DND-41 (cell line): ENCODE results near the gene RHBDD3.

Experiments used
- ATAC-seq: fragments of 200-7000 bp; cut with Tn5 transposase; 3 replicates; pipeline ENCODE4 v1.9.1; 2021; ENCODE audit warnings: low read depth; ENCODE audit not compliant: insufficient read depth
- DNase-seq: peaks from one replicate; pipeline ENCODE4 v3.0.0-alpha.2; 2020
- H2AFZ ChIP-seq: 2 replicates; pipeline ENCODE4 v1.6.0; 2012; ENCODE audit warnings: low read depth, low read length
- H3K27ac ChIP-seq: 2 replicates; pipeline ENCODE4 v1.5.1; 2012; ENCODE audit warnings: low read length, inconsistent platforms
- H3K27me3 ChIP-seq: fragments of 200-600 bp; sonication (generic); 2 replicates; pipeline ENCODE4 v1.6.0; 2012; ENCODE audit warnings: low read length, mild to moderate bottlenecking, inconsistent platforms; ENCODE audit not compliant: insufficient read depth, poor library complexity
- H3K36me3 ChIP-seq: 2 replicates; pipeline ENCODE4 v1.5.1; 2012; ENCODE audit warnings: low read length, inconsistent platforms; ENCODE audit not compliant: insufficient read depth
- H3K4me1 ChIP-seq: 2 replicates; pipeline ENCODE4 v1.5.1; 2012; ENCODE audit warnings: mild to moderate bottlenecking, low read length; ENCODE audit not compliant: insufficient read depth
- H3K4me2 ChIP-seq: 2 replicates; pipeline ENCODE4 v1.6.0; 2012; ENCODE audit warnings: mild to moderate bottlenecking, moderate library complexity, low read length, inconsistent platforms; ENCODE audit not compliant: insufficient read depth
- H3K4me3 ChIP-seq, 2 experiments: fragments of 200-600 bp in 1 of 2; shearing (Covaris generic) in 1 of 2; 2 replicates each; pipeline ENCODE4 v1.5.1; 2012 to 2016; ENCODE audit warnings: inconsistent platforms in 2 of 2, low read length in 2 of 2, mild to moderate bottlenecking in 2 of 2, low read depth in 1 of 2, moderate library complexity in 1 of 2
- H3K79me2 ChIP-seq: 2 replicates; pipeline ENCODE4 v1.6.0; 2012; ENCODE audit warnings: low read length, inconsistent platforms; ENCODE audit not compliant: insufficient read depth
- H3K9ac ChIP-seq: 2 replicates; pipeline ENCODE4 v1.6.0; 2012; ENCODE audit warnings: low read depth, mild to moderate bottlenecking, inconsistent platforms, low read length, moderate library complexity
- H3K9me3 ChIP-seq: 2 replicates; pipeline ENCODE4 v1.5.1; 2012; ENCODE audit warnings: low read length, moderate library complexity, mild to moderate bottlenecking, inconsistent platforms; ENCODE audit not compliant: insufficient read depth, severe bottlenecking
- H4K20me1 ChIP-seq: 2 replicates; pipeline ENCODE4 v1.6.0; 2012; ENCODE audit warnings: low read length; ENCODE audit not compliant: insufficient read depth
- CTCF ChIP-seq: IDR thresholded peaks from 2 replicates; pipeline ENCODE4 v1.5.1; 2012; ENCODE audit warnings: borderline replicate concordance, low read length, moderate library complexity, mild to moderate bottlenecking; ENCODE audit not compliant: poor library complexity, severe bottlenecking; ENCODE audit errors: extremely low read depth
- EZH2 ChIP-seq: IDR thresholded peaks from 3 replicates; pipeline ENCODE4 v1.6.1; 2012; ENCODE audit warnings: borderline replicate concordance, low read depth, mild to moderate bottlenecking, moderate library complexity, low read length, inconsistent platforms; ENCODE audit not compliant: severe bottlenecking

Gene RHBDD3

DNA sequence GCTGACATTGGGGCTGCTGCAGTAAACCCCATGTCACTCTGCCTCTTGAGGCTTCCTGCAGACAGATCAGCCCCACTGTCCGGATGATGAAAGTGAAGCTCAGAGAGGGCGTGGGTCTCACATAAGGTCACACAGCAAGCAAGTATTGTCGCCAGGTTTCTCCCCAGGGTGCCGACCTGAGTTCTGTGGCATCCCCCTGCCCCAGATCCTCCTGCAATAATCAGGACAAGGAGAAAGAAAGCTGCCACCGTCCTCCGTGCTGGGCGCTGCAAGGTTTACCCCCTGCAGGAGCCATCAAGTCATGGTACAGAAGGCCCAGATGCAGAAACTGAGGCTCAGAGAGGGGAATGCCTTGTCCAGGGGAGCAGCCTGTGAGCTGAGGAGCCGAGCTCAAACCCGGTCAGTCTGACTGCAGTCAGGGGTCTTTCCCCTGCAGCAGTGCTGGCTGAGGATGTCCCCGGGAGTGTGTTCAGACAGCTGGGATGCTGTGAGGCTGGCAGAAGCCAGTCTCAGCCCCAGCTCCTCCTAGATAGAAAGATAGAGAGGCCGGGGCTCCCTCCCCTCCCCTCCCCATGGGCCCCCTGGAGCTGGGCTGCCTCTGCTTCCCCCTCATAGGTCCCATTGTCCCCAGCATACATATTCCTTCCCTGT is 48.9 kb downstream of the RHBDD3 start:
- H2AFZ ChIP-seq, result no peak overlapping the region
- no peak overlapping the region for H3K4me2 ChIP-seq
- 0 out of 2 replicates have a peak, but pooled peaks cover 4% of the 10 kb centered on the region for H3K4me1 ChIP-seq
- TF ChIP-seq EZH2, result no peak
- TF ChIP-seq CTCF, result no peak
- no peak overlapping the region for H3K27ac ChIP-seq
- H3K4me3 ChIP-seq, result no peak overlapping the region
- DNase-seq (no peak), ATAC-seq (no peak)
- no peaks in the 10 kb centered on the region for H3K9me3 ChIP-seq
- H3K36me3 ChIP-seq, result peaks cover 64% of the 10 kb centered on the region
- no peak overlapping the region for H3K9ac ChIP-seq
- no peaks in the 10 kb centered on the region for H3K27me3 ChIP-seq
- peaks cover 22% of the 10 kb centered on the region for H4K20me1 ChIP-seq
- H3K79me2 ChIP-seq, result peaks cover 2% of the 10 kb centered on the region; the same call in 1 of the 2 replicates

GRCh38 chr22:29217827-29218757 is 49.7 kb downstream of the RHBDD3 start:
- Histone ChIP-seq H3K4me2 (no peak overlapping the region), H3K4me1 (0 out of 2 replicates have a peak, but pooled peaks cover 4% of the 10 kb centered on the region), H3K36me3 (peaks cover 63% of the 10 kb centered on the region), H4K20me1 (peaks cover 30% of the 10 kb centered on the region), H3K9me3 (no peaks in the 10 kb centered on the region), H3K9ac (no peak overlapping the region), H3K27ac (no peak overlapping the region), H3K4me3 (no peak overlapping the region), H3K27me3 (no peaks in the 10 kb centered on the region), H2AFZ (no peak overlapping the region), H3K79me2 (peaks cover 9% of the 10 kb centered on the region)
- DNase-seq, result no peak
- TF ChIP-seq EZH2 (no peak), CTCF (no peak)
- ATAC-seq, result no peak

- Histone ChIP-seq H3K27ac (peak overlapping the region; percentile 56; the same call in 1 of the 2 replicates), H2AFZ (no peak overlapping the region), H3K9ac (no peak overlapping the region), H3K36me3 (peaks cover 68% of the 10 kb centered on the region), H4K20me1 (peaks cover 32% of the 10 kb centered on the region), H3K79me2 (peaks cover 14% of the 10 kb centered on the region), H3K9me3 (no peaks in the 10 kb centered on the region), H3K4me3 (no peak overlapping the region), H3K4me1 (0 out of 2 replicates have a peak, but pooled peaks cover 4% of the 10 kb centered on the region), H3K4me2 (no peak overlapping the region), H3K27me3 (no peaks in the 10 kb centered on the region)
- DNase-seq (no peak), ATAC-seq (peak; percentile 20; the same call in 1 of the 3 replicates)
- TF ChIP-seq EZH2 (no peak), CTCF (no peak)
Measured at GRCh38 chr22:29216873-29217666, 50.7 kb downstream of the RHBDD3 start.
